Measurements from ENCODE around the gene RSU1. TPM values are rescaled to one million over a fixed set of nuclear protein-coding genes. Genes with fewer than 3 reads are reported as not detected.

RSU1 gene
- total and polyA plus RNA-seq, 2 experiments from 2014 or later, result 109 to 236 TPM

- Histone ChIP-seq H3F3A (ENCODE audit: insufficient read depth) (peaks cover 9% of the 10 kb centered on the region), H3K4me3 (peak overlapping the region; percentile 39), H4K20me1 (ENCODE audit: insufficient read depth) (no peaks in the 10 kb centered on the region), H3K9ac (0 out of 2 replicates have a peak overlapping the region, but pooled peaks have one; percentile 14), H3K79me2 (ENCODE audit: insufficient read depth) (peaks cover 19% of the 10 kb centered on the region), H3K27ac (peak overlapping the region; percentile 40), H2AFZ (no peak overlapping the region), H3K27me3 (replicated peaks; ENCODE audit: insufficient read depth) (no peaks in the 10 kb centered on the region), H3K9me3 (ENCODE audit: low read depth) (no peaks in the 10 kb centered on the region), H3K36me3 (ENCODE audit: low read depth) (no peaks in the 10 kb centered on the region), H3K4me1 (ENCODE audit: insufficient read depth) (peaks cover 16% of the 10 kb centered on the region), H3K9me2 (ENCODE audit: insufficient read depth) (no peaks in the 10 kb centered on the region), H3K4me2 (ENCODE audit: unreplicated experiment) (peak overlapping the region; percentile 60)
- TF ChIP-seq EZH2phosphoT487 (IDR thresholded peaks at IDR 0.05; ENCODE audit: insufficient read depth, low read depth) (no peak), EZH2 (IDR thresholded peaks at IDR 0.05; ENCODE audit: insufficient read depth, poor library complexity, severe bottlenecking) (no peak)
- in situ Hi-C loops (cut with MboI), result no loop called here
- peak; percentile 87 for DNase-seq
- 9 to 12% methylated on average over 4 of the region's 4 CpGs for WGBS, 2 experiments (ENCODE audit: low coverage in 1 of 2, low lambda C conversion rate in 2 of 2, missing lambda C conversion rate in 2 of 2)
These were observed 99.4 kb downstream of the RSU1 start for GRCh38 chr10:16717622-16718395.

- peaks cover 19% of the 10 kb centered on the region for H3K79me2 ChIP-seq (ENCODE audit: insufficient read depth)
- no peak overlapping the region for H3K9ac ChIP-seq
- H3K4me2 ChIP-seq (ENCODE audit: unreplicated experiment), result no peak overlapping the region
- no peaks in the 10 kb centered on the region for H3K27me3 ChIP-seq (replicated peaks; ENCODE audit: insufficient read depth)
- no peak overlapping the region for H2AFZ ChIP-seq
- no peak for DNase-seq
- H3F3A ChIP-seq (ENCODE audit: insufficient read depth), result peaks cover 9% of the 10 kb centered on the region
- 95% methylated on average over 5 of the region's 5 CpGs for WGBS, 2 experiments (ENCODE audit: low coverage in 1 of 2, low lambda C conversion rate in 2 of 2, missing lambda C conversion rate in 2 of 2)
- H3K4me1 ChIP-seq (ENCODE audit: insufficient read depth), result peaks cover 16% of the 10 kb centered on the region
- no peaks in the 10 kb centered on the region for H3K36me3 ChIP-seq (ENCODE audit: low read depth)
- H3K9me2 ChIP-seq (ENCODE audit: insufficient read depth), result no peaks in the 10 kb centered on the region
- no peak overlapping the region for H3K27ac ChIP-seq
- H4K20me1 ChIP-seq (ENCODE audit: insufficient read depth), result no peaks in the 10 kb centered on the region
- H3K4me3 ChIP-seq, result no peak overlapping the region
- in situ Hi-C loops (cut with MboI), result no loop called here
- TF ChIP-seq EZH2 (IDR thresholded peaks at IDR 0.05; ENCODE audit: insufficient read depth, poor library complexity, severe bottlenecking) (no peak), EZH2phosphoT487 (IDR thresholded peaks at IDR 0.05; ENCODE audit: insufficient read depth, low read depth) (no peak)
- no peaks in the 10 kb centered on the region for H3K9me3 ChIP-seq (ENCODE audit: low read depth)
These were observed 101.2 kb downstream of the RSU1 start for GRCh38 chr10:16716051-16716450.

- no peak for DNase-seq
- in situ Hi-C loops (cut with MboI), result no loop called here
- H3K4me2 ChIP-seq (ENCODE audit: unreplicated experiment), result no peak overlapping the region
- H3K9me3 ChIP-seq (ENCODE audit: low read depth), result no peaks in the 10 kb centered on the region
- no peaks in the 10 kb centered on the region for H3K9me2 ChIP-seq (ENCODE audit: insufficient read depth)
- H4K20me1 ChIP-seq (ENCODE audit: insufficient read depth), result no peaks in the 10 kb centered on the region
- 97 to 100% methylated on average over 3 of the region's 3 CpGs for WGBS, 2 experiments (ENCODE audit: low coverage in 1 of 2, low lambda C conversion rate in 2 of 2, missing lambda C conversion rate in 2 of 2)
- H3K4me1 ChIP-seq (ENCODE audit: insufficient read depth), result peaks cover 15% of the 10 kb centered on the region
- no peaks in the 10 kb centered on the region for H3K36me3 ChIP-seq (ENCODE audit: low read depth)
- no peaks in the 10 kb centered on the region for H3K27me3 ChIP-seq (replicated peaks; ENCODE audit: insufficient read depth)
- no peak for TF ChIP-seq EZH2 (IDR thresholded peaks at IDR 0.05; ENCODE audit: insufficient read depth, poor library complexity, severe bottlenecking)
- TF ChIP-seq EZH2phosphoT487 (IDR thresholded peaks at IDR 0.05; ENCODE audit: insufficient read depth, low read depth), result no peak
- H3K27ac ChIP-seq, result no peak overlapping the region
- peaks cover 9% of the 10 kb centered on the region for H3F3A ChIP-seq (ENCODE audit: insufficient read depth)
- H3K4me3 ChIP-seq, result no peak overlapping the region
- H3K9ac ChIP-seq, result no peak overlapping the region
- H3K79me2 ChIP-seq (ENCODE audit: insufficient read depth), result no peaks in the 10 kb centered on the region
- no peak overlapping the region for H2AFZ ChIP-seq
These were observed 103.9 kb downstream of the RSU1 start for GRCh38 chr10:16713290-16713689.

- H3F3A ChIP-seq (ENCODE audit: insufficient read depth), result peaks cover 9% of the 10 kb centered on the region
- no peak overlapping the region for H3K27ac ChIP-seq
- 95 to 100% methylated on average over 1 of the region's 1 CpG for WGBS, 2 experiments (ENCODE audit: low coverage in 1 of 2, low lambda C conversion rate in 2 of 2, missing lambda C conversion rate in 2 of 2)
- no peaks in the 10 kb centered on the region for H3K9me3 ChIP-seq (ENCODE audit: low read depth)
- no peaks in the 10 kb centered on the region for H3K9me2 ChIP-seq (ENCODE audit: insufficient read depth)
- no peaks in the 10 kb centered on the region for H4K20me1 ChIP-seq (ENCODE audit: insufficient read depth)
- TF ChIP-seq EZH2phosphoT487 (IDR thresholded peaks at IDR 0.05; ENCODE audit: insufficient read depth, low read depth), result no peak
- TF ChIP-seq EZH2 (IDR thresholded peaks at IDR 0.05; ENCODE audit: insufficient read depth, poor library complexity, severe bottlenecking), result no peak
- no peak overlapping the region for H2AFZ ChIP-seq
- no peak overlapping the region for H3K9ac ChIP-seq
- no peak overlapping the region for H3K4me3 ChIP-seq
- H3K4me1 ChIP-seq (ENCODE audit: insufficient read depth), result peaks cover 11% of the 10 kb centered on the region
- H3K36me3 ChIP-seq (ENCODE audit: low read depth), result no peaks in the 10 kb centered on the region; the same call in 1 of the 2 replicates
- H3K4me2 ChIP-seq (ENCODE audit: unreplicated experiment), result no peak overlapping the region
- H3K27me3 ChIP-seq (replicated peaks; ENCODE audit: insufficient read depth), result no peaks in the 10 kb centered on the region
- H3K79me2 ChIP-seq (ENCODE audit: insufficient read depth), result no peaks in the 10 kb centered on the region
- DNase-seq, result no peak
- in situ Hi-C loops (cut with MboI), result no loop called here
These were observed 104.3 kb downstream of the RSU1 start for GRCh38 chr10:16712883-16713282.

Data from GM23248 (cell line).